Upper lobe of left lung (tissue), 4 donors: ENCODE results near the gene RASEF.

ENCODE experiments used
- POLR2A ChIP-seq, 4 donors: fragments of 450-650 bp; IDR thresholded peaks; one replicate each; pipeline ENCODE4 v1.5.1; 2016 to 2017; ENCODE audit warnings: antibody characterized with exemption in 4 of 4, mild to moderate bottlenecking in 2 of 4
- TF ChIP-seq, protein P1 (sequence below), 6 experiments: fragments of 450-650 bp in 4 of 6; fragments of 200-600 bp in 2 of 6; sonication (generic) in 2 of 6; IDR thresholded peaks; one replicate each; pipeline ENCODE4 v1.5.1; 2016 to 2019; ENCODE audit warnings: antibody characterized with exemption in 6 of 6

GRCh38 chr9:82934949-82935348, 128.0 kb downstream of the RASEF start:
- TF ChIP-seq, protein P1, sequence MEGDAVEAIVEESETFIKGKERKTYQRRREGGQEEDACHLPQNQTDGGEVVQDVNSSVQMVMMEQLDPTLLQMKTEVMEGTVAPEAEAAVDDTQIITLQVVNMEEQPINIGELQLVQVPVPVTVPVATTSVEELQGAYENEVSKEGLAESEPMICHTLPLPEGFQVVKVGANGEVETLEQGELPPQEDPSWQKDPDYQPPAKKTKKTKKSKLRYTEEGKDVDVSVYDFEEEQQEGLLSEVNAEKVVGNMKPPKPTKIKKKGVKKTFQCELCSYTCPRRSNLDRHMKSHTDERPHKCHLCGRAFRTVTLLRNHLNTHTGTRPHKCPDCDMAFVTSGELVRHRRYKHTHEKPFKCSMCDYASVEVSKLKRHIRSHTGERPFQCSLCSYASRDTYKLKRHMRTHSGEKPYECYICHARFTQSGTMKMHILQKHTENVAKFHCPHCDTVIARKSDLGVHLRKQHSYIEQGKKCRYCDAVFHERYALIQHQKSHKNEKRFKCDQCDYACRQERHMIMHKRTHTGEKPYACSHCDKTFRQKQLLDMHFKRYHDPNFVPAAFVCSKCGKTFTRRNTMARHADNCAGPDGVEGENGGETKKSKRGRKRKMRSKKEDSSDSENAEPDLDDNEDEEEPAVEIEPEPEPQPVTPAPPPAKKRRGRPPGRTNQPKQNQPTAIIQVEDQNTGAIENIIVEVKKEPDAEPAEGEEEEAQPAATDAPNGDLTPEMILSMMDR (IDR thresholded peaks at IDR 0.05) = no peak
- TF ChIP-seq POLR2A (IDR thresholded peaks at IDR 0.05) = no peak
